Esophagus squamous epithelium (tissue), 4 donors: ENCODE measurements around the gene TRABD2A.

Source experiments
- CTCF ChIP-seq, 6 experiments: fragments of 450-650 bp in 4 of 6; fragments of 200-600 bp in 2 of 6; sonication (generic) in 2 of 6; IDR thresholded peaks; one replicate each; pipeline ENCODE4 v1.5.1; 2016 to 2019; ENCODE audit warnings: antibody characterized with exemption in 6 of 6, mild to moderate bottlenecking in 4 of 6, moderate library complexity in 4 of 6
- POLR2A ChIP-seq, 4 donors: fragments of 450-650 bp; IDR thresholded peaks; one replicate each; pipeline ENCODE4 v1.6.1; 2017; ENCODE audit warnings: antibody characterized with exemption in 4 of 4, mild to moderate bottlenecking in 4 of 4, moderate library complexity in 3 of 4

GRCh38 chr2:84911135-84911678 lies 30.3 kb upstream of the TRABD2A start:
- TF ChIP-seq CTCF (IDR thresholded peaks at IDR 0.05) (no peak), POLR2A (IDR thresholded peaks at IDR 0.05) (no peak)
